WTC11 (cell line): ENCODE data around the gene TMEM98.
"Not testable (repeated sequence)": the region's sequence is repeated elsewhere in the genome, so short reads cannot be mapped to it uniquely, and the experiment has no call there.

Source experiments
- CTCF ChIP-seq: fragments of 200-600 bp; IDR thresholded peaks from 2 replicates; pipeline ENCODE4 v1.8.0; 2022; ENCODE audit warnings: antibody characterized with exemption
- ELF4 ChIP-seq: sonication (generic); formaldehyde crosslinking; IDR thresholded peaks from 2 replicates; pipeline ENCODE4 v1.8.1; 2022; ENCODE audit warnings: low read depth, mild to moderate bottlenecking, moderate library complexity, missing genetic modification reagents
- ESRRA ChIP-seq: sonication (generic); formaldehyde crosslinking; IDR thresholded peaks from 2 replicates; pipeline ENCODE4 v1.8.1; 2022; ENCODE audit warnings: mild to moderate bottlenecking, missing genetic modification reagents, borderline replicate concordance
- ETV6 ChIP-seq: sonication (generic); formaldehyde crosslinking; IDR thresholded peaks from 2 replicates; pipeline ENCODE4 v1.8.1; 2022; ENCODE audit warnings: mild to moderate bottlenecking, missing genetic modification reagents
- HMGXB4 ChIP-seq: sonication (generic); formaldehyde crosslinking; IDR thresholded peaks from 2 replicates; pipeline ENCODE4 v1.8.1; 2023; ENCODE audit warnings: mild to moderate bottlenecking, moderate library complexity, missing genetic modification reagents
- KAT7 ChIP-seq: sonication (generic); formaldehyde crosslinking; IDR thresholded peaks from 2 replicates; pipeline ENCODE4 v1.8.1; 2023; ENCODE audit warnings: missing genetic modification reagents, mild to moderate bottlenecking, borderline replicate concordance
- NR3C1 ChIP-seq: sonication (generic); formaldehyde crosslinking; conservative IDR thresholded peaks from 2 replicates; pipeline ENCODE4 v1.8.1; 2023; ENCODE audit warnings: low read depth, mild to moderate bottlenecking, missing genetic modification reagents
- PRDM15 ChIP-seq: sonication (generic); formaldehyde crosslinking; IDR thresholded peaks from 2 replicates; pipeline ENCODE4 v1.8.0; 2022; ENCODE audit warnings: missing genetic modification reagents
- SMAD3 ChIP-seq: sonication (generic); formaldehyde crosslinking; IDR thresholded peaks from 2 replicates; pipeline ENCODE4 v1.8.0; 2022; ENCODE audit warnings: missing genetic modification reagents, mild to moderate bottlenecking, borderline replicate concordance
- STAT6 ChIP-seq: sonication (generic); formaldehyde crosslinking; conservative IDR thresholded peaks from 2 replicates; pipeline ENCODE4 v1.8.1; 2023; ENCODE audit warnings: mild to moderate bottlenecking, low read depth, missing genetic modification reagents, moderate library complexity
- TEAD4 ChIP-seq: sonication (generic); formaldehyde crosslinking; IDR thresholded peaks from 2 replicates; pipeline ENCODE4 v1.8.0; 2022; ENCODE audit warnings: mild to moderate bottlenecking, missing genetic modification reagents
- ZBTB21 ChIP-seq: sonication (generic); formaldehyde crosslinking; IDR thresholded peaks from 2 replicates; pipeline ENCODE4 v1.8.1; 2023; ENCODE audit warnings: mild to moderate bottlenecking, missing genetic modification reagents, borderline replicate concordance
- ZBTB43 ChIP-seq: sonication (generic); formaldehyde crosslinking; IDR thresholded peaks from 2 replicates; pipeline ENCODE4 v1.8.1; 2023; ENCODE audit warnings: mild to moderate bottlenecking, missing genetic modification reagents
- ZNF121 ChIP-seq: sonication (generic); formaldehyde crosslinking; IDR thresholded peaks from 2 replicates; pipeline ENCODE4 v1.8.0; 2023; ENCODE audit warnings: missing genetic modification reagents

- not testable (repeated sequence) for TF ChIP-seq ELF4 (CRISPR knock-in tag); ZNF121 (CRISPR knock-in tag); ZBTB21 (CRISPR knock-in tag); CTCF; ZBTB43 (CRISPR knock-in tag); TEAD4 (CRISPR knock-in tag); KAT7 (CRISPR knock-in tag); HMGXB4 (CRISPR knock-in tag); ESRRA (CRISPR knock-in tag); NR3C1; ETV6 (CRISPR knock-in tag); SMAD3 (CRISPR knock-in tag); STAT6 (CRISPR knock-in tag); PRDM15 (CRISPR knock-in tag)
Measured at GRCh38 chr17:32969231-32969630, 41.3 kb downstream of the TMEM98 start.
